Neuronal stem cell (in vitro differentiated cells): ENCODE results near the gene DLK1.

Experiments
- DNase-seq: peaks from one replicate; pipeline ENCODE4 v3.0.0-alpha.2; 2013; ENCODE audit warnings: low spot score
- H2AFZ ChIP-seq: one replicate; pipeline ENCODE4 v1.6.1; 2013; ENCODE audit warnings: mild to moderate bottlenecking, low read length, inconsistent platforms
- H2AK5ac ChIP-seq: 2 replicates; pipeline ENCODE4 v1.6.1; 2013; ENCODE audit warnings: low read depth, mild to moderate bottlenecking, inconsistent platforms, low read length, moderate library complexity, mixed read lengths
- H2BK120ac ChIP-seq: 2 replicates; pipeline ENCODE4 v1.6.1; 2013; ENCODE audit warnings: low read depth, mild to moderate bottlenecking, inconsistent platforms, low read length, moderate library complexity, mixed read lengths
- H2BK12ac ChIP-seq: one replicate; pipeline ENCODE4 v1.6.1; 2013; ENCODE audit warnings: low read length, inconsistent platforms
- H2BK15ac ChIP-seq: 2 replicates; pipeline ENCODE4 v1.6.1; 2013; ENCODE audit warnings: mild to moderate bottlenecking, low read length, inconsistent platforms, mixed read lengths
- H2BK5ac ChIP-seq: one replicate; pipeline ENCODE4 v1.6.1; 2013; ENCODE audit warnings: inconsistent platforms, mild to moderate bottlenecking, low read length, moderate library complexity
- H3K14ac ChIP-seq: one replicate; pipeline ENCODE4 v1.6.1; 2013; ENCODE audit warnings: low read length, inconsistent platforms
- H3K18ac ChIP-seq: 2 replicates; pipeline ENCODE4 v1.6.1; 2013; ENCODE audit warnings: low read length, inconsistent platforms
- H3K23ac ChIP-seq: 2 replicates; pipeline ENCODE4 v1.6.1; 2013; ENCODE audit warnings: low read depth, mild to moderate bottlenecking, mixed read lengths, low read length, inconsistent platforms; ENCODE audit not compliant: poor library complexity
- H3K27ac ChIP-seq: replicated peaks from 3 replicates; pipeline ENCODE4 v1.5.1; 2013; ENCODE audit warnings: low read length, inconsistent platforms
- H3K27me3 ChIP-seq, 3 experiments: 2 replicates each; pipeline ENCODE4 v1.6.1; 2013; ENCODE audit warnings: low read length in 3 of 3, mild to moderate bottlenecking in 2 of 3, inconsistent platforms in 1 of 3, low read depth in 1 of 3, mixed read lengths in 1 of 3, moderate library complexity in 1 of 3; ENCODE audit not compliant: control insufficient read depth in 3 of 3, insufficient read depth in 3 of 3
- H3K36me3 ChIP-seq, 2 donors: replicated peaks in 1 of 2; 2 replicates each; pipeline ENCODE4 v1.6.1; 2013; ENCODE audit warnings: low read length in 2 of 2; ENCODE audit not compliant: control insufficient read depth in 2 of 2, insufficient read depth in 2 of 2
- H3K4ac ChIP-seq: 2 replicates; pipeline ENCODE4 v1.6.1; 2013; ENCODE audit warnings: inconsistent platforms, mild to moderate bottlenecking, low read length, moderate library complexity
- H3K4me1 ChIP-seq, 2 donors: 1 replicate in 1 of 2; 2 replicates in 1 of 2; pipeline ENCODE4 v1.6.1; 2013; ENCODE audit warnings: low read length in 2 of 2, low read depth in 1 of 2; ENCODE audit not compliant: control insufficient read depth in 2 of 2, insufficient read depth in 1 of 2
- H3K4me2 ChIP-seq: one replicate; pipeline ENCODE4 v1.6.1; 2013; ENCODE audit warnings: mild to moderate bottlenecking, low read length, inconsistent platforms; ENCODE audit not compliant: insufficient read depth, poor library complexity, severe bottlenecking
- H3K4me3 ChIP-seq, 2 donors: 2 replicates each; pipeline ENCODE4 v1.5.1; 2013; ENCODE audit warnings: low read length in 2 of 2, mild to moderate bottlenecking in 2 of 2, inconsistent platforms in 1 of 2, moderate library complexity in 1 of 2
- H3K79me1 ChIP-seq: one replicate; pipeline ENCODE4 v1.6.1; 2013; ENCODE audit warnings: low read depth, mild to moderate bottlenecking, inconsistent platforms, low read length, moderate library complexity
- H3K9ac ChIP-seq: one replicate; pipeline ENCODE4 v1.6.1; 2013; ENCODE audit warnings: mild to moderate bottlenecking, low read depth, low read length, inconsistent platforms; ENCODE audit not compliant: poor library complexity
- H3K9me3 ChIP-seq, 2 donors: replicated peaks in 1 of 2; 2 replicates each; pipeline versions ENCODE3 to v1.6.1; 2013; ENCODE audit warnings: low read length in 2 of 2, mild to moderate bottlenecking in 2 of 2, inconsistent platforms in 1 of 2, low read depth in 1 of 2, mixed read lengths in 1 of 2, moderate library complexity in 1 of 2; ENCODE audit not compliant: control insufficient read depth in 2 of 2, insufficient read depth in 1 of 2
- H4K8ac ChIP-seq: one replicate; pipeline ENCODE4 v1.6.1; 2013; ENCODE audit warnings: low read depth, mild to moderate bottlenecking, inconsistent platforms, low read length, moderate library complexity
- H4K91ac ChIP-seq: one replicate; pipeline ENCODE4 v1.6.1; 2013; ENCODE audit warnings: low read length, low read depth, mild to moderate bottlenecking, inconsistent platforms; ENCODE audit not compliant: poor library complexity
- WGBS, 2 donors: extraction: QIAGEN DNeasy Blood & Tissue Kit; methylation state at CpG; one replicate each; pipeline ENCODE4 v1.1.7; 2013; ENCODE audit warnings: missing lambda C conversion rate in 2 of 2, mixed read lengths in 1 of 2; ENCODE audit not compliant: insufficient read length in 2 of 2, insufficient replicate concordance in 1 of 2; ENCODE audit errors: extremely low coverage in 2 of 2; 5-methylcytosine and 5-hydroxymethylcytosine counted together

The DLK1 gene

GRCh38 chr14:100693877-100694578 is 32.7 kb upstream of the DLK1 start:
- Histone ChIP-seq H4K8ac (no peak overlapping the region), H3K27ac (no peak overlapping the region), H2AFZ (no peak overlapping the region)

GRCh38 chr14:100694579-100695422 is 31.9 kb upstream of the DLK1 start:
- Histone ChIP-seq H3K4ac (no peak overlapping the region), H3K27me3 (peaks cover 0 to under 1% (median 0%) of the 10 kb centered on the region in 3 experiments), H3K4me2 (no peak overlapping the region), H3K4me1 (peaks cover 11 to 26% of the 10 kb centered on the region in 2 donors), H2BK12ac (no peak overlapping the region), H2BK15ac (peak overlapping the region; percentile 81), H2AK5ac (peak overlapping the region; percentile 91), H3K9me3 (no peaks in the 10 kb centered on the region), H3K23ac (no peak overlapping the region), H3K4me3 (no peak overlapping the region), H3K14ac (no peak overlapping the region), H3K36me3 (peaks cover 0 to 1% of the 10 kb centered on the region in 2 donors), H3K27ac (no peak overlapping the region), H2AFZ (no peak overlapping the region), H4K91ac (peak overlapping the region; percentile 28), H2BK120ac (no peak overlapping the region), H3K79me1 (no peaks in the 10 kb centered on the region), H2BK5ac (peak overlapping the region; percentile 90), H3K18ac (peak overlapping the region; percentile 86), H3K9ac (no peak overlapping the region), H4K8ac (no peak overlapping the region)
- DNase-seq, result no peak
- no CpG with 5 or more reads among the region's 17 CpGs for WGBS, 2 donors

More at GRCh38 chr14:100693877-100694578, 32.7 kb upstream of the DLK1 start:
- Histone ChIP-seq H3K27me3 (no peaks in the 10 kb centered on the region), H3K9me3 (peaks cover 0 to 3% of the 10 kb centered on the region in 2 donors), H3K18ac (peak overlapping the region; percentile 92), H2BK15ac (peak overlapping the region; percentile 87), H3K9ac (no peak overlapping the region), H2BK120ac (peak overlapping the region; percentile 6), H3K4me1 (peaks cover 11 to 28% of the 10 kb centered on the region in 2 donors), H3K4me3 (no peak overlapping the region), H3K23ac (no peak overlapping the region), H4K91ac (peak overlapping the region; percentile 28), H2AK5ac (peak overlapping the region; percentile 91), H3K79me1 (no peaks in the 10 kb centered on the region), H3K4me2 (no peak overlapping the region), H2BK5ac (peak overlapping the region; percentile 90), H3K36me3 (peaks cover 0 to 1% of the 10 kb centered on the region in 2 donors), H2BK12ac (peak overlapping the region; percentile 93), H3K14ac (peak overlapping the region; percentile 64), H3K4ac (peak overlapping the region; percentile 97)
- no peak for DNase-seq
- no CpG with 5 or more reads among the region's 23 CpGs for WGBS, 2 donors

DNA sequence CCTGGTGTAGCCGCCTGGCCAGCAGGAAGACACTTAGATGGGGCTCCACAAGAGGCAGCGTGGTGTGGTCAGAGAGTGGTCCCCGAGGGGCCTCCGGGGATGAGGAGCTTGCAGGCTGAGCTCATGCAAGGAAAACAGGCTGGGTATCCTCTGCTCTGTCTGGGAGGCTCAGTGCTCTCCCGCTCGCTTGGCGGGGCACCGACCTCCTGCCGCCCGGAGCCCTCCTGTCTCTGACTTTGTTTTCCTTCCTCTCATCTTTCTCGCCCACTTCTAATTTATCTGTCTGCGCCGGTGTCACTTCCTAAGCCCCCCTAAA is 31.3 kb upstream of the DLK1 start:
- Histone ChIP-seq H2BK5ac (no peak overlapping the region), H3K23ac (no peak overlapping the region), H3K79me1 (no peaks in the 10 kb centered on the region), H3K36me3 (no peaks in the 10 kb centered on the region), H3K4ac (no peak overlapping the region), H3K9ac (no peak overlapping the region), H2BK120ac (no peak overlapping the region), H4K8ac (no peak overlapping the region), H3K9me3 (no peaks in the 10 kb centered on the region), H2AK5ac (peak overlapping the region; percentile 36), H3K18ac (peak overlapping the region; percentile 44), H3K4me1 (peaks cover 11 to 23% of the 10 kb centered on the region in 2 donors), H2BK15ac (peak overlapping the region; percentile 81), H3K14ac (no peak overlapping the region), H2BK12ac (no peak overlapping the region), H3K27me3 (peaks cover 0 to 5% (median 0%) of the 10 kb centered on the region in 3 experiments), H3K4me3 (no peak overlapping the region), H4K91ac (no peak overlapping the region), H2AFZ (no peak overlapping the region), H3K27ac (no peak overlapping the region), H3K4me2 (no peak overlapping the region)
- DNase-seq, result no peak
- WGBS, 2 donors, result no CpG with 5 or more reads among the region's 13 CpGs

DNA sequence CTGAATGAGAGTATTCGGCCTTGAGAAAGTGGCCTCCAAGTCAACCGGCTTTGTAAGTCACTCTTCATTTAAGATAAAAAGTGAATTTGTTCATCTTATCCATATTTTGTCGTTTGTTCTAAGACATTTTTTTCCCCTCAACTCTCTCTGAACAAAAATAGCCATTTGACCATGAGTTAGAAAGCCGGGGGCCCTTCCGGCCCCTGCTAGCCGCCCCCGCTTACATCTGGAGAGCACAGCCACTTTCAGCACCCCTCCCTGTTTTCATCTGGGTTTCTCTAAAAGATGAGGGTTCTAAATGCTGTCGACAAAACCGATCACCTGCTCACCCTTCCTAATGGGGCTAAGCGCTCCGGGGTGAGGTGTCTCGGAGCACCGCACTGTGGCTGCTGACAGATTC is 30.7 kb upstream of the DLK1 start:
- no peak overlapping the region for H4K91ac ChIP-seq
- DNase-seq, result no peak
- H2BK120ac ChIP-seq, result peak overlapping the region; percentile 35
- H2BK12ac ChIP-seq, result no peak overlapping the region
- H4K8ac ChIP-seq, result no peak overlapping the region
- H3K79me1 ChIP-seq, result no peaks in the 10 kb centered on the region
- H2AK5ac ChIP-seq, result no peak overlapping the region
- H3K9me3 ChIP-seq, result no peaks in the 10 kb centered on the region
- H2AFZ ChIP-seq, result no peak overlapping the region
- no CpG with 5 or more reads among the region's 13 CpGs for WGBS, 2 donors
- no peak overlapping the region for H2BK15ac ChIP-seq
- peaks cover 11 to 23% of the 10 kb centered on the region in 2 donors for H3K4me1 ChIP-seq
- H3K4ac ChIP-seq, result no peak overlapping the region
- peaks cover 0 to 9% (median 0%) of the 10 kb centered on the region in 3 experiments for H3K27me3 ChIP-seq
- H3K27ac ChIP-seq, result no peak overlapping the region
- H3K23ac ChIP-seq, result no peak overlapping the region
- no peak overlapping the region for H3K4me3 ChIP-seq
- H3K9ac ChIP-seq, result no peak overlapping the region
- no peak overlapping the region for H3K18ac ChIP-seq
- H3K36me3 ChIP-seq, result no peaks in the 10 kb centered on the region
- H3K14ac ChIP-seq, result no peak overlapping the region
- H2BK5ac ChIP-seq, result no peak overlapping the region
- H3K4me2 ChIP-seq, result no peak overlapping the region
